Esophagus squamous epithelium (tissue), 5 donors: ENCODE measurements around the gene LCOR. TPM values are rescaled to one million over a fixed set of nuclear protein-coding genes. Genes with fewer than 3 reads are reported as not detected.

Source experiments
- DNase-seq: peaks from one replicate; lab custom pipeline; 2025; lab: John Stamatoyannopoulos, UW
- H3K27ac ChIP-seq, 4 donors: fragments of 200-600 bp; sonication (generic); one replicate each; pipeline ENCODE4 v1.5.1; 2016 to 2019; ENCODE audit warnings: mild to moderate bottlenecking in 1 of 4
- H3K27me3 ChIP-seq, 4 donors: fragments of 200-600 bp; sonication (generic); 1 replicate in 3 of 4; 2 replicates in 1 of 4; pipeline versions ENCODE4 v1.5.1 to v1.6.0; 2017 to 2021; ENCODE audit warnings: antibody characterized with exemption in 1 of 4
- H3K36me3 ChIP-seq, 3 donors: fragments of 200-600 bp; sonication (generic); one replicate each; pipeline ENCODE4 v1.5.1; 2016 to 2019
- H3K4me1 ChIP-seq, 3 donors: fragments of 200-600 bp; sonication (generic); one replicate each; pipeline ENCODE4 v1.5.1; 2017 to 2019
- H3K4me3 ChIP-seq, 4 donors: fragments of 200-600 bp; sonication (generic); 1 replicate in 3 of 4; 2 replicates in 1 of 4; pipeline ENCODE4 v1.5.1; 2016 to 2019; ENCODE audit warnings: mild to moderate bottlenecking in 2 of 4, moderate library complexity in 1 of 4
- H3K9me3 ChIP-seq, 3 donors: fragments of 200-600 bp; sonication (generic); one replicate each; pipeline ENCODE4 v1.5.1; 2016 to 2019
- CTCF ChIP-seq, 6 experiments: fragments of 450-650 bp in 4 of 6; fragments of 200-600 bp in 2 of 6; sonication (generic) in 2 of 6; IDR thresholded peaks; one replicate each; pipeline ENCODE4 v1.5.1; 2016 to 2019; ENCODE audit warnings: antibody characterized with exemption in 6 of 6, mild to moderate bottlenecking in 4 of 6, moderate library complexity in 4 of 6
- POLR2A ChIP-seq, 4 donors: fragments of 450-650 bp; IDR thresholded peaks; one replicate each; pipeline ENCODE4 v1.6.1; 2017; ENCODE audit warnings: antibody characterized with exemption in 4 of 4, mild to moderate bottlenecking in 4 of 4, moderate library complexity in 3 of 4
- WGBS, 2 donors: methylation state at CpG; one replicate each; pipeline ENCODE4 v1.1.5; 2018; 5-methylcytosine and 5-hydroxymethylcytosine counted together
- intact Hi-C: fragments of 100-400 bp; cut with DNase I; formaldehyde crosslinking; loops from one replicate; pipeline ENCODE4 v1.15.0; 2022
- total RNA-seq, 4 donors: library from RNA; depleted of rRNA; stranded (reverse); fragments of >200 nt; gene quantifications; one replicate each; pipeline ENCODE4 v1.1.0, GENCODE V29; 2016
- donor health status: DM: yes; HTN: yes; CAD: no.

The LCOR gene
- total RNA-seq, 4 donors from 2014 or later = 16.9 to 112 (median 30.4) TPM

GRCh38 chr10:96982149-96982930, 150.2 kb downstream of the LCOR start:
- DNase-seq = no peak
- H3K36me3 ChIP-seq = peaks cover 6 to 29% (median 6%) of the 10 kb centered on the region in 3 donors
- peaks cover 0 to 14% (median 0%) of the 10 kb centered on the region in 3 donors for H3K4me1 ChIP-seq
- WGBS, 2 donors = 89 to 92% methylated on average over 12 of the region's 12 CpGs
- no peak for TF ChIP-seq CTCF (IDR thresholded peaks at IDR 0.05)
- no peak for TF ChIP-seq POLR2A (IDR thresholded peaks at IDR 0.05)
- H3K27me3 ChIP-seq = no peaks in the 10 kb centered on the region
- H3K9me3 ChIP-seq = no peaks in the 10 kb centered on the region
- H3K4me3 ChIP-seq = no peak overlapping the region
- no peak overlapping the region for H3K27ac ChIP-seq
- intact Hi-C loops = no loop called here

- intact Hi-C loops = no loop called here
- H3K27ac ChIP-seq = no peak overlapping the region
- no peaks in the 10 kb centered on the region for H3K9me3 ChIP-seq
- H3K4me1 ChIP-seq = peaks cover 0 to 30% (median 0%) of the 10 kb centered on the region in 3 donors
- 69 to 76% methylated on average over 14 of the region's 14 CpGs for WGBS, 2 donors
- DNase-seq = no peak
- no peak for TF ChIP-seq CTCF (IDR thresholded peaks at IDR 0.05)
- TF ChIP-seq POLR2A (IDR thresholded peaks at IDR 0.05) = no peak
- peaks cover 6 to 29% (median 6%) of the 10 kb centered on the region in 3 donors for H3K36me3 ChIP-seq
- H3K27me3 ChIP-seq = no peaks in the 10 kb centered on the region
- no peak overlapping the region for H3K4me3 ChIP-seq
Observed at GRCh38 chr10:96984541-96985131, 152.5 kb downstream of the LCOR start.

DNA sequence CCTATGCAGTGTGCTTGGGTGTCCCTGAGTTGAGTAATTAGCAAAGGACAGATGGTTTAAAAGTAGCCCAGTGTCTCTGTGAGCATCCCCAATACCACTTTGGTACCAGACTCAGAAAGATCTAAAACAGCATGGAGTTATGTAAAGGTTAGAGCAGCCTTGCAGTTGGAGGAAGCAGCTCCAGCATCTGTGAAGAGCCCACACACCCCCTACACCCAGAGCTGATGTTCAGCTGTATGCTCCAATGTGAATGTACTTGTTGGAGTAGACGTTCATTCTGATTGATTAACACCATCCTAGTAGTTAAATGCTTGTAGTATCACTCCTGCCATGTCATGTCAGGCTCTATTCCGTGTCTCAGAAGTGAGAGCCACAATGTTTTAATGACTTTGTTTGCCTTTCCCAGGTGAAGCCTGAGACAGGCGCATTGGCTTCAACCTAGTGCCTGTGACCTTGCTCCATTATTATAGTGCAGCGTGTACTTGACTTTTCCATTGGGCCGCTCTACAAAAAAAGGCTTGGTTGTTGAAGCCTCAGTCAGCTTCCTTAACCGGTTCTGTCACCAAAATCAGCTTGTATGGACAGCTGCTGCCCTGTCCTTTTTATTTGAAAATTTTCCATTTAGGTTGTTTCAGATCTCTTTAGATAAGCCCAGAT, 154.2 kb downstream of the LCOR start:
- Histone ChIP-seq H3K36me3 (peaks cover 3 to 19% (median 4%) of the 10 kb centered on the region in 3 donors), H3K27ac (peak overlapping the region in 2 of 4 donors; percentile 13 to 52), H3K9me3 (no peaks in the 10 kb centered on the region), H3K27me3 (no peaks in the 10 kb centered on the region), H3K4me3 (no peak overlapping the region), H3K4me1 (peaks cover 0 to 39% (median 0%) of the 10 kb centered on the region in 3 donors)
- DNase-seq = no peak
- TF ChIP-seq CTCF (IDR thresholded peaks at IDR 0.05) = no peak
- no peak for TF ChIP-seq POLR2A (IDR thresholded peaks at IDR 0.05)
- intact Hi-C loops = no loop called here
- WGBS, 2 donors = 80 to 88% methylated on average over 6 of the region's 6 CpGs

- peaks cover 0 to 9% (median 0%) of the 10 kb centered on the region in 3 donors for H3K36me3 ChIP-seq
- H3K27ac ChIP-seq = peak overlapping the region in 2 of 4 donors; percentile 18 to 52
- WGBS, 2 donors = 26 to 40% methylated on average over 2 of the region's 2 CpGs
- H3K4me1 ChIP-seq = peaks cover 0 to 43% (median 0%) of the 10 kb centered on the region in 3 donors
- intact Hi-C loops = no loop called here
- TF ChIP-seq POLR2A (IDR thresholded peaks at IDR 0.05) = no peak
- TF ChIP-seq CTCF (IDR thresholded peaks at IDR 0.05) = no peak
- no peak for DNase-seq
- no peak overlapping the region for H3K4me3 ChIP-seq
- no peaks in the 10 kb centered on the region for H3K9me3 ChIP-seq
- H3K27me3 ChIP-seq = no peaks in the 10 kb centered on the region
Observed at GRCh38 chr10:96987141-96987841, 155.2 kb downstream of the LCOR start.
